HG02970 (cell line): ENCODE results near the gene ARHGAP24.

Experiments used
- ATAC-seq: cut with Tn5 transposase; IDR thresholded peaks from one replicate; pipeline ENCODE4 v1.9.1; 2021; ENCODE audit warnings: mild to moderate bottlenecking, moderate library complexity, moderate number of reproducible peaks; ENCODE audit not compliant: unreplicated experiment, low FRiP score

Gene ARHGAP24

GRCh38 chr4:85767649-85768048 lies 292.7 kb downstream of the ARHGAP24 start:
- ATAC-seq = no peak

DNA sequence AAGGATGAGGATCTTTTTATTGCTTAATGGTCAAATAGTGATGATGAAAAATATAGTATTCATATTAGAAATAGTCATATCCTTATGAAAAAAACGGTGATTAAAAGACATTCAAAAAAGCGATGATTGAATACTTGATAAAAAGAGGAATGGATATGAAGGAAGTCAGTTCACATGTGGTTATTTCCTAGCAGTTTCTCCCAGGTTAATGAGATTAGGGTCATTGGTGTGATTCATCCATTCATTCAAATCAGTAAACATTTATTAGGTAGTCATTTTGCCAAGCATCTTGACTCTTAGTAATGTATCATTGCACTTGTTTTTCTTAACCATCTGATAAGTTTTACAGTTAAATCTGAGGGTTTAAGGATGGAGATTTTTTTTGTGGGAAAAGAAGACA lies 294.1 kb downstream of the ARHGAP24 start:
- ATAC-seq = no peak

DNA sequence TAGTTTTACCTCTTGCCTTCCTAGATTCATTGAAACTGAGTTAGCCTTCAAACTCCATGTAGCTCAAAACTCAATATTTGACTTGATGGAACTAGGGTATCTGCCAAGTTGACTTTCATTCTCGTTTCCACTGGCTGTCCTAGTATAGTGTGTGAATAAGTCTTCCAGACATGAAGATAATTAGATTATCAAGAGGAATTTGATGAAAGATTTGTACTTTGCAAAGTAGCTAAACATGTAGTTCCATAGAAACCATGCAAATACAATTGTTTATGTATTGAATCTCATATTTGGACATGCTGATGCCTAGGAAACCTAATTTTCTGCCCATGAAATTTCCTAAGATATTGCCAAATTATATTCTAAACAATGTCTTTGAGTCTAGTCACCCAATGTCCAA lies 297.5 kb downstream of the ARHGAP24 start:
- ATAC-seq = no peak

DNA sequence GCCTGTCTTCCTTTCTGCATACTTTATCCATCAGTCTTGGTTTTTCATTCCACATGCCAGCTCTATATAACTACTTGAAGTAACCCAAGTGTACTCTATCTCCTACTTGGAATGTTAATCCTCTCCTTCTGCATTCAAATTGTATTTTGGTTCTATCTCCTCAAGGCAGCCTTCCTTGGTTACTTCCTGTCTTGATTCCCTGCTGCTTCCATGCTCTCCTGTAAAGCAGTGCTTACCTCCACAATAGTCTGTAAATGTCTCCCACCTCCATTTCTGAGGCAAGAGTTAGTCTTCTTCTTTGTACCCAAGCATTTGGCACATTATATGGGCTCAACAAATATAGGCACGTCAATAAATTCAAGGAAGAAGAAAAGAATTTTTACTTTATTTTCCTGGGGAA lies 298.4 kb downstream of the ARHGAP24 start:
- ATAC-seq = no peak

GRCh38 chr4:85774000-85774399 lies 299.1 kb downstream of the ARHGAP24 start:
- no peak for ATAC-seq

GRCh38 chr4:85774489-85774888 lies 299.5 kb downstream of the ARHGAP24 start:
- ATAC-seq = no peak

DNA sequence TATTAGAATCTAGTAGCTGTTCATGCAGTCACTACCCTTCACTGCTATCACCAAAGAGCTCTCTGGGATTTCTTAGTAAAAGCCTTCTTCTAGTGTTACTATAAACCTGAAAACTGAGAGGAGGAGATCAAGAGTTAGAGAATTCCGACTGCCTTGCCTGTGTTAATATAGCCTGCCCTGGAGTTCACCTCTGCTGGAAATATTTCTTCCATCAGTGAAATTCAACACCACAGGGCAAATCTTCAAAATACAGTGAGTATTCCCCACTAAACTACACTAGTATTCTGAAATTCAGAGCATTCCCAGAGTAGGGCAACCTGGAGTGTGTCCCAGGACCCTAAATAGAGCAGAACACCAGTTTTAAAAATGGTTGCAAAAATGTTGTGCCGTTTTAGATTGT lies 301.1 kb downstream of the ARHGAP24 start:
- ATAC-seq = no peak

DNA sequence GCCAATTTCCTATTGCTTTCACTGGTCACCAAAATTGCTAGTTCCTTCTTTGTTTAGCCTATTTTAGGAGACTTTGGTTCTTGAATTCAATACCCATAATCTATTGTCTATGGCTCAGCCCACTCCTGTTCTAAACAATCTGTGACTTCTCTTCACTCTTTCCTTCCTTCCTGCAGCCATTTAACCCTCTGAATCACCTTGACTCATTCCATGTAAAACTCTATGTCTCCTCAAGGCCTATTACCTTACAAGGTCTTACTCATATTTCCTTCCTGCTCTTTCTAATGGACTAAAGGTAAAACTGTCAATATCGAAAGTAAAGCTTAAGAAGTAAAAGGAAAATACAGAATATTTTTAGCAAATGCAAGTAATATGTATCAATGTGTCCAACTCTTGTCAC lies 301.6 kb downstream of the ARHGAP24 start:
- ATAC-seq = no peak

- ATAC-seq = peak; percentile 72
Measured at GRCh38 chr4:85777908-85778631, 303.1 kb downstream of the ARHGAP24 start.

- ATAC-seq = peak; percentile 83
Measured at GRCh38 chr4:85778632-85779131, 303.7 kb downstream of the ARHGAP24 start.

DNA sequence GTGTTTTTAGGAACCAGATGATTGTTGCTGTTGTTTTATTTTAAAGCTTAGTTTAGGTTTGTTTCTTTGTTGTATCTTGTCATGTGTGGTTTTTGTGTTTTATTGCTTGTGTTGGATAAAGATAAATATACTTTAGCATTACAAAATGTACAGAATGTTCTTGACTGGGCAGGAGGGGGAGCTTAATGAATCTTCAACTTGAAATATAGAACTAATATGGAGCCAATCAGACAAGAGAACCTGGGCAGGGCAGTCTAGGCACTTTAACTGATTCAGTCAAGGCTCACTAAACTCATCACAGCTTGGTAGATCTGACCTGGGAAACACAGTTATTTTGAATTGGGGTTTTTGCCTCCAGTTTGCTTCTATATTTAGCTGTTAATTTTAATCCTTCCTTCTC lies 304.2 kb downstream of the ARHGAP24 start:
- ATAC-seq = no peak

GRCh38 chr4:85780664-85781063 lies 305.7 kb downstream of the ARHGAP24 start:
- peak; percentile 35 for ATAC-seq

DNA sequence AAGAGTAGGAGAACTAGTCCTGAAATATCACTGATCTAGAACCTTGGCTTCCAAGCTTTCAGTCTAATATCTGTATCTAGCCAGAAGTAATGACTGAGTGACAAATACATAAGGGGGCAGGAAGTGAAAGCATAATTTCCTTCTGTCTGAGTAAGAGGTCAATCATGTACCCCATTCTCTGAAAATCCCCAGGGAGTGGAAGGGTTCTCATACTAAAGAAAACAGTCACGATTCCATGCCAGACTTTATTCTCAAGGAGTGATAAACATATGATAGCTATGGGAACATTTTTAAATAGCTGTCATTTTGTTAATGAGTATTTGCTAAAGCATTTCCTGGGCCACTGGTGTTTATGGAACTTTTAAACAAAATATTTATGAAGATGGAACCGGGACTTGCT lies 308.5 kb downstream of the ARHGAP24 start:
- no peak for ATAC-seq

DNA sequence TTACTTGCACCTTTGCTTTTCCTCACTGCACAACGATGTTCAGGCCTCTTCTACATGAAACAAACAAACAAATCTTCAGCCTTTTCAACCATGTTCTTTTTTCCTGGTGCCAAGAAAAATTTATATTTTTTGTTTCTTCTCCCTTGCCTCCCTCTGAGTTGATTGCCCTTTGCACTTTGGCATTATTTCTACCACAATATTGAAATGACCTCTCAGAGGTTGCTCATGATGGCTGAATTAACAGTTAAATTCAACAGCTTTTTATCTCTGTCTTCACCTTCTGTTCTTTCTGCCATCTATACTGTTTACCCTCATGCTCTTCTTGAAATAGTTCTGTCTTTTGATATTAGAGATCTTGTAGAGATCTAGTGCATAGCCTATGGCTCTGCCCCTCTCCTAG lies 308.9 kb downstream of the ARHGAP24 start:
- ATAC-seq = no peak

GRCh38 chr4:85784348-85784747 lies 309.4 kb downstream of the ARHGAP24 start:
- ATAC-seq = no peak

DNA sequence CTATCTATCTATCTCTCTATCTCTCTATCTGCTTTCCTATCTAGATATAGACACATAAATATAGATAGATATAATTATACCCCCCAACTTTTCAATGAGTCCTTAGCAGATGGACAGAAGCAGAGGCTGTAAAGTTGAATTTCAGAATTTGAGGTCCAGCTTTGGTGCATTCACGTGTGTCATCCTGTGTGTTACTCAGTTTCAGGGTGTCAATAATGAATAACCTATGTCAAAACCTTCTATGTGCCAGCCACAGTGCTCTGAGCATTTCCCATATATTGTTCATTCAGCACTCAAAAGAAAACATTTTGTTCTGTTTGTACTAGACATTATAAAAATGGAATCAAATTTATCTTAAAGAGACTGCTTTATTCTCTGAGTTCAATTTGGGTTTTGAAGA lies 310.0 kb downstream of the ARHGAP24 start:
- ATAC-seq = no peak

GRCh38 chr4:85787133-85787532 lies 312.2 kb downstream of the ARHGAP24 start:
- no peak for ATAC-seq

DNA sequence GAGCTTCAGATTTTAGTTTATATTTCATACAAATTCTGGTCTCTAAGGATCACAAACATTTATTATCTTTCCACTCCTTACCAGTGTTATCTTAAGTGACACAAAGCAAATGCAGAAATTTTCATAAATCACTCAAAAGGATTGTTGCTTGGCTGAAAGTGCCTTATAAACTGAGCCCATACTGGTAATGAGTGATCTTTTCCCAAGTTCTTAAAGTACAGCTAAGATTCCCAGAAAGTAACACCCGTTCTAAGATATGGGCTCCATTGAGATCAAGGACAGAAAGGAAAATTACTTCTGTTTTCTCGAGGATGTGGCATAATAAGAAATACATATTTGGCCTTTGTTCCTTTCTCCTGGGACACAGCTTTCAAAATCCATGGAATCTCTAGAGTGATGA lies 313.7 kb downstream of the ARHGAP24 start:
- ATAC-seq = no peak

DNA sequence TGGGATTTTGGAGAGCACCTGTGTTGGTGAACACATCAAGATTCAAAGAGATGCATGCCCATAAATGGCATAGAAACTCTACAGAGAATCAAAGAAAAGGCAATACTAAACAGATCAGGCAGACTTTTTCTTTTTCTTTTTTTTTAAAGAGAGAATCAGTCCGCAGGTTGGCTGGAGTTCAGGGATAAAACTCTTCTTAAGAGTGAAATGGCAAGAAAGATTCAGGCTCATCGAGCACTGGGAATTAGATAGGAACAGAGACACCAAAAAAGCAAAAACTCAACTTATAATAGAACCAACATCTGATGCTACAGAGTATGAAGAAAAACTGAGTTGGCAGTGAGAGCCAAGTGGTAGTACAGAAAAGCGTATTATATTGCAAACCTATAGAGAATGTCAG lies 314.3 kb downstream of the ARHGAP24 start:
- no peak for ATAC-seq

GRCh38 chr4:85790582-85790981 lies 315.6 kb downstream of the ARHGAP24 start:
- no peak for ATAC-seq

- no peak for ATAC-seq
Measured at GRCh38 chr4:85792376-85793232, 317.7 kb downstream of the ARHGAP24 start.

GRCh38 chr4:85793233-85793585 lies 318.3 kb downstream of the ARHGAP24 start:
- no peak for ATAC-seq
